H1 (cell line): ENCODE measurements around the gene ASPHD2. TPM values are rescaled to one million over a fixed set of nuclear protein-coding genes. Genes with fewer than 3 reads are reported as not detected.

Source experiments
- KDM1A ChIP-seq: fragments of 200-600, 300-600 bp; sonication (generic); IDR thresholded peaks from 2 replicates; pipeline ENCODE4 v1.7.1; 2016; ENCODE audit warnings: mild to moderate bottlenecking, low read length, borderline replicate concordance
- KDM4A ChIP-seq: IDR thresholded peaks from one replicate; pipeline ENCODE4 v1.7.1; 2012; ENCODE audit warnings: low read depth, mild to moderate bottlenecking, moderate library complexity, low read length, inconsistent platforms; ENCODE audit not compliant: severe bottlenecking
- POU5F1 ChIP-seq: IDR thresholded peaks from 2 replicates; pipeline ENCODE4 v1.6.1; 2011; ENCODE audit warnings: low read depth, mild to moderate bottlenecking, low read length, moderate library complexity
- RNF2 ChIP-seq: fragments of 200-900, 300-1000 bp; sonication (generic); IDR thresholded peaks from 2 replicates; pipeline ENCODE4 v1.7.1; 2016; ENCODE audit warnings: borderline replicate concordance, low read depth, mild to moderate bottlenecking, antibody characterized with exemption, low read length; ENCODE audit not compliant: poor library complexity, severe bottlenecking; ENCODE audit errors: missing control alignments
- ZNF274 ChIP-seq: IDR thresholded peaks from 2 replicates; pipeline ENCODE4 v1.7.0; 2012; ENCODE audit warnings: low read length, borderline replicate concordance; ENCODE audit errors: extremely low read depth
- polyA plus RNA-seq, 7 experiments: library from polyadenylated mRNA; depleted of rRNA in 3 of 7; stranded (reverse) in 5 of 7; unstranded in 2 of 7; fragments of >200 nt in 5 of 7; fragments of 200-250 nt in 2 of 7; gene quantifications; 1 replicate in 5 of 7; 2 replicates in 1 of 7; 4 replicates in 1 of 7; pipeline versions ENCODE4 v1.2.1 to v1.2.3, GENCODE V29; 2011 to 2013; ENCODE audit warnings: missing spikeins in 2 of 7, mixed read lengths in 2 of 7
- total RNA-seq: library from RNA; stranded (reverse); fragmentation: NEBNext Ultra II Directional; extraction: Animal tissue kit (Norgen Biotek cat#: 25700); gene quantifications from 2 replicates; pipeline ENCODE4 v1.2.1, GENCODE V29; 2021

The ASPHD2 gene
- total and polyA plus RNA-seq, 2 of the 8 experiments (the other 6 are each of a cell fraction or from before 2014, with no cell fraction given) = 7.2 to 11.0 TPM

GRCh38 chr22:26474682-26475081 lies 45.6 kb downstream of the ASPHD2 start (continued):
- TF ChIP-seq ZNF274 (no peak), KDM4A (no peak), RNF2 (no peak), KDM1A (no peak), POU5F1 (no peak)
